Activated CD8-positive, alpha-beta memory T cell treated with anti-CD3 and anti-CD28 coated beads, Interleukin-2, amount 50 U/mL, for 48 hours (primary cell): ENCODE results near the gene HPCA.

Experiments used
- DNase-seq: peaks from one replicate; pipeline ENCODE4 v3.0.0-alpha.2; 2020

HPCA gene

GRCh38 chr1:32939655-32940371, 53.5 kb downstream of the HPCA start:
- DNase-seq = no peak

DNA sequence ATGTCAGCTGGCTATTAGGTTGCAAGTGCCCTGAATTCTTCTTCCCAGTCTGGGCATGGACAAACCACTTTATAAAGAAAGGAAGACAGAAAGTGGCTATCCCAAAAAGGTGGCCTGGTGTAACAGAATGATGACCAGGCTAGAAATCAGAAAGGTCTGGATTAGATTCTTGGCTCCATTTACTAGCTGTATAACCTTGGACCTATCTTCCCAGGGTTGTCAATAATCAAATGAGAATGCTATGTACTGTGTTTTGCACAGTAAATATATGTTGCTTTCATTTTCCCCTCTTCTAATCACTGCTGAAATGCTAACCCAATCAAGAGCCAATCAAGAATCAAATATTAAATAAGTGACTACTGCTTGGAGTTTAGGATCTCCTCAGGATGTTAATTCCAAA, 57.9 kb downstream of the HPCA start:
- DNase-seq = no peak
